ENCODE data around the gene NACA.
"Not testable (repeated sequence)": the region's sequence is repeated elsewhere in the genome, so short reads cannot be mapped to it uniquely, and the experiment has no call there.

Gene NACA

DNA sequence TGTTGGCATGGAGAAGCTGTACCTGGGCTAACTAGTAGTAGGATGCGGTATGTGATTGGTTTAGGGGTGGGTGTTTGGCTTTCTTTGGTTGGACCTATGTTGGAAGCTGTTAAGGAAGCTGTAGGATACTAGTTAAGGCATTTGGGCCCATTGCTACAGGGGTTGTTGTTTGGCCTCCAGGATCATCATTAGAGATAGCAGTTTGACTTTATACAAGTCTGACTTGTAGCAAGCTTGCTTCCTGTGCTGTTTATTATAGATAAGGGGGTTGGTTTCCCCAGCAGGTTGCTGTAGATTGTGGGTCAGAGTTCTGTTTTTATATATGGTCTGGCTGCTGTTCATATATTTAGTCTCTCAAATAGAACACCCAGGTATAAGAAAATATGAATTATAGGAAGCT lies 28.5 kb upstream of the NACA start:
- no peak for TF ChIP-seq JUND (IDR thresholded peaks at IDR 0.05; ENCODE audit: low read depth)
- no peak for DNase-seq (ENCODE audit: low read depth in 1 of 2, low spot score in 1 of 2)
- in situ Hi-C loops (cut with HindIII; ENCODE audit: low pct_unique_long_range_greater_than_20kb, low sequenced_read_pairs) = no loop called here

DNA sequence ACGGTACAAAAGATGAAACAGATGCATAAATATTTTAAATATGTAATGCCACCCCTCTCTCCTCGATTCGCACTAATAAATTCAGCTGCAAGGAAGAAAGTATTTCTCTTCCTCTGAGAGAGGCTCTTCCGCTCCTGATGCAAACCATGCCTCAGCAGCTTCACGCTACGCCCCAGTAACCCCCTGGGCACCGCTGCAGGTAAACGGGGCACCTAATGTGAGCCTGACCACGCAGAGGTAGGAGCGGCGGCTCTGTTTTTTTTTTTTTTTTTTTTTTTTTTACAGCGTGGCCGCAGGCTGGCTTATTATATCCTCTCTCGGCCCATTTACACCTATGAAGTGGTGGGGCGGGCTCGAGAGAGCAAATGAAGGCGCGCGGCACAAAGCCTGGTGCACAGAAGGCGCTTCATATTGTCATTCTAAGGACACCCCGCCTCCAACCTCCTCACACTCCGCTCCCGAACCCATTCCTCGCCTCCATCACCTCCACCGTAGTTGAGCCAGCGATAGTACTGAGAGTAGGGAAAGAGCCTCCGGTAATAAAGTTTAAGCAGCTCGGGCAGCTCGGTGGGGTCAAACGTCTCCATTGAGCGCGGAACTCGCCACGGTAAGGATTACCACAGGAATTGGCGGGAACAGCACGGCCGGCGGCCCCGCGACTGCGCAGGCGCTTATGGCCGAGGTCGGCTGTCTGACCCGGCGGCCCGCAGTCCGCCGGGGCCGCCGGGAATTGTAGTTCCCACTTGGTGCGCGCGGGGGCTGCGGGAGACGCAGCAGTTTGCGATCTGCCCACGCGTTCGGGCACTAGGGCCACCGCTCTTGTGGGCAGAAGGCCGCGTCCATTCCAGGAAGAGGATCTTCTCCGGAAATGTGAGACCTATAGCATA lies 26.9 kb upstream of the NACA start, which contains the start of gene PRIM1:
PRIM1 (minus strand) TSS at position 612 of the 887 bp plus-strand sequence; CDS start at position 587, 25 bp downstream.
- in situ Hi-C loops (cut with HindIII; ENCODE audit: low pct_unique_long_range_greater_than_20kb, low sequenced_read_pairs) = no loop called here
- no peak for TF ChIP-seq JUND (IDR thresholded peaks at IDR 0.05; ENCODE audit: low read depth)
- DNase-seq (ENCODE audit: low read depth in 1 of 2, low spot score in 1 of 2) = peak; percentile 89 to 91

- in situ Hi-C loops (cut with HindIII; ENCODE audit: low pct_unique_long_range_greater_than_20kb, low sequenced_read_pairs); DNase-seq (ENCODE audit: low read depth in 1 of 2, low spot score in 1 of 2): not testable (repeated sequence)
Measured at GRCh38 chr12:56750596-56750995, 25.5 kb upstream of the NACA start.

DNA sequence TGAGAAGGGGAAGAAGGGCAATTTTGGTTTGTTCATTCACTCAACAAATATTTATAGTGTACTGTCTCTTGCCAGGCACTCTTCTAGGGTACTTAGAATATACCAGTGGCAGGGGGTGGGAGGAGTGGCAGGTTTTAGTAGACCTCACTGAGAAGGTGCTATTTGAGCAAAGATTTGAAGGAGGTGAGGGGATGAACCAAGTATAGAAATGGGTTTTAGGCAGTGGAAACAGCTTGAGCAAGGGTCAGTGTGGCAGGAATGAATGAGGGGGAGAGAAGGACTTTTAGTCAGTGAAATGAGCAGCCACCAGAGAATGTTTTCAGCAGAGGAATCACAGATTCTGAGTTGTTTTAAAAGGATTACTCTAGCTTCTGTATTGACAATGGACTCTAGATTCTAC lies 24.8 kb upstream of the NACA start:
- no peak for DNase-seq (ENCODE audit: low read depth in 1 of 2, low spot score in 1 of 2)
- in situ Hi-C loops (cut with HindIII; ENCODE audit: low pct_unique_long_range_greater_than_20kb, low sequenced_read_pairs) = no loop called here
- no peak for TF ChIP-seq JUND (IDR thresholded peaks at IDR 0.05; ENCODE audit: low read depth)

DNA sequence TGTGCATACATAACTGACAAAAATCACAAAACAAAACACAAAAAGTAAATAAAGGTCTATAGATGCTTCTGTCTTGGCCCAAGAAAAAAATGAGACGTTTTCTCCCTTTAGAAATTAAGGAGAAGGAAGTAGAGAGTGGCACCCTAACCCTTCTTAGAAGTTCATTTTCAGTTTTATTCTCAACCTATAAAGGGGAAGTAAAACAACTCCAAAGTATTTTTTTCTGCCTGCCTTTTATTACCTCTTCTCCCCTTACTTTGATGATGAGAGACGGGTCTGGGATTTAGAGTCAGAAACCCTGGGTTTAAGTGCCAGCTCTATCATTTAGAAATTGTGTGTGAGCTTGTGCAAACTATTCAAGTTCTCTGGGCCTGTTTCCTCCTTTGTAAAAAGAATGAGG lies 24.3 kb upstream of the NACA start:
- in situ Hi-C loops (cut with HindIII; ENCODE audit: low pct_unique_long_range_greater_than_20kb, low sequenced_read_pairs) = no loop called here
- no peak for TF ChIP-seq JUND (IDR thresholded peaks at IDR 0.05; ENCODE audit: low read depth)
- DNase-seq (ENCODE audit: low read depth in 1 of 2, low spot score in 1 of 2) = no peak

DNA sequence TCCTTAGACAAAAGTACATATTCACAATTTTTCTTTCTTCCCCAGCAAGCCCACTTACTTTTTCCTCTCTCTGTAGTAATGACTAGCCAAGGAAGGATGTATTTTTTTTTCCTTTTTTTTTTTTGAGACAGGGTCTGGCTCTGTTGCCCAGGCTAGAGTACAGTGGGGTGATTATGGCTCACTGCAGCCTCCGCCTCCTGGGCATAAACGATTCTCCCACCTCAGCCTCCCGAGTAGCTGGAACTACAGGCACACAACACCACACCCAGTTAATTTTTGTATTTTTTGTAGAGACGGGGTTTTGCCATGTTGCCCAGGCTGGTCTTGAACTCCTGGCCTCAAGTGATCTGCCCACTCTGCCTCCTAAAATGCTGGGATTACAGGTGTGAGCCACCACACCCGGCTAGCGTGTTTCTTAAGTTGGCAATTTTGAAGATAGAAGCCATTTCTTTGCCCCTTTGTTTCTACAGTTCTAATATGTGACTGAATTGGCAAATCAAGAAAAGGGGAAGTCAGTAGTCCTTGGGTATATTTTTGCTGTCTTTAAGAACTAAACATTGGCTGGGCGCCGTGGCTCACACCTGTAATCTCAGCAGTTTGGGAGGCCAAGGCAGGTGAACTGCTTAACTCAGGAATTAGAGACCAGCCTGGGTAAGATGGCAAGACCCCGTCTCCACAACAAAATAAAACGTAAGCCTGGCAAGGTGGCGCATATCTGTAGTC lies 3.2 kb upstream of the NACA start:
- DNase-seq (ENCODE audit: low read depth in 1 of 2, low spot score in 1 of 2) = no peak
- TF ChIP-seq JUND (IDR thresholded peaks at IDR 0.05; ENCODE audit: low read depth) = no peak
- in situ Hi-C loops (cut with HindIII; ENCODE audit: low pct_unique_long_range_greater_than_20kb, low sequenced_read_pairs) = no loop called here

GRCh38 chr12:56726196-56726675 lies 1.1 kb upstream of the NACA start:
- DNase-seq (ENCODE audit: low read depth in 1 of 2, low spot score in 1 of 2); in situ Hi-C loops (cut with HindIII; ENCODE audit: low pct_unique_long_range_greater_than_20kb, low sequenced_read_pairs): not testable (repeated sequence)

DNA sequence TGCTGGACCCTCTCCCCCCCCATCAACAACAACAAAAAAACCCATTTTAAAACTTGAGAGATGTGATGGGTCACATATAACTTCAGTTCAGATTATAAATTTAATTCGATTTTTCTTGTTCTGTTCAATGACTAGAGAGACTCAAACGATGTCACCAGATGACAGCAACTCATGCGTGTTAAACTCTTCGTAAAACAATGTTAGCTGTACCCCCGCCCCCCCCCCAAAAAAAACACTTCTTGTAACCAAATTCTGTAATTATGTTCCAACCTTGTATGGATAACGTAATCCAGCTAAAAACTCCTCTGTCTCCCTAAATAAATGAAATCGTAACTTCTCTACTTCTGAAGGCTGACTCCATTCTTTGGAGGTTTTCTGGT lies 614 bp upstream of the NACA start:
- in situ Hi-C loops (cut with HindIII; ENCODE audit: low pct_unique_long_range_greater_than_20kb, low sequenced_read_pairs) = no loop called here
- no peak for DNase-seq (ENCODE audit: low read depth in 1 of 2, low spot score in 1 of 2)
- TF ChIP-seq JUND (IDR thresholded peaks at IDR 0.05; ENCODE audit: low read depth) = no peak

DNA sequence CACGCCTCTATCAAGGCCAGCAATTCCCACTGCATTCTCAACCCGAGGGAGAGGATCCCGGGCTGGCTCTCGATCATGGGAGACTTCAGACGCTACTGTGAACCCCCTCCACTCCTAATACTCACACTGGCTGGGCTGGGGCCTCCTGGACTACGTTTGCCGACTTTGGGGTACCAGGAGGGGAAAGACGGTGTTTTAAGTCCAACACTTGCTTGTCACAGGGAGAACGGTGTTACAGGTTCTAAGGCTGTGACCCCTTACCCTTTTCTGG lies 463 bp downstream of the NACA start:
- in situ Hi-C loops (cut with HindIII; ENCODE audit: low pct_unique_long_range_greater_than_20kb, low sequenced_read_pairs) = no loop called here
- no peak for TF ChIP-seq JUND (IDR thresholded peaks at IDR 0.05; ENCODE audit: low read depth)
- no peak for DNase-seq (ENCODE audit: low read depth in 1 of 2, low spot score in 1 of 2)

GRCh38 chr12:56723889-56724700 lies 1.0 kb downstream of the NACA start:
- DNase-seq (ENCODE audit: low read depth in 1 of 2, low spot score in 1 of 2) = peak in 1 of 2 experiments; percentile 64
- in situ Hi-C loops (cut with HindIII; ENCODE audit: low pct_unique_long_range_greater_than_20kb, low sequenced_read_pairs) = no loop called here
- TF ChIP-seq JUND (IDR thresholded peaks at IDR 0.05; ENCODE audit: low read depth) = no peak

DNA sequence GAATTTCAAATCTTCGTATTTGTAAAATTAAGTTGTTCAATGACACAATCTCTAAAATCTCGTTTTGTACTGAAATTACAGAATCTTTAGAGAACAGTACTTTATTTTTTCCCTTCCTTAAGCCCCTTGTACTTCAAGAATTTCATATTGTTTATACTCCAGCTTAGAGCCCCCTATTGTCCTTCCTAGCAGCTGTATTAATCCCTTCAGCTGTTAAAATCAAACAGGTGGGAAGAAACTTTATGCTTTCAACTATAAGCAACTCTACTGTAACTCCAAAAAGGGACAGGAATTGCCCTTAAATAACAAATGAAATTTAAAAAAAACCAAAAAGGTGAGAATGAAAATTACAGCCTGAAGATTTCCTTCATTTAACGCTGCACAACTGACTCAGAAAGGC lies 1.7 kb downstream of the NACA start:
- no peak for DNase-seq (ENCODE audit: low read depth in 1 of 2, low spot score in 1 of 2)
- in situ Hi-C loops (cut with HindIII; ENCODE audit: low pct_unique_long_range_greater_than_20kb, low sequenced_read_pairs) = no loop called here
- no peak for TF ChIP-seq JUND (IDR thresholded peaks at IDR 0.05; ENCODE audit: low read depth)

GRCh38 chr12:56722832-56723231 lies 2.3 kb downstream of the NACA start:
- no peak for TF ChIP-seq JUND (IDR thresholded peaks at IDR 0.05; ENCODE audit: low read depth)
- in situ Hi-C loops (cut with HindIII; ENCODE audit: low pct_unique_long_range_greater_than_20kb, low sequenced_read_pairs) = no loop called here
- DNase-seq (ENCODE audit: low read depth in 1 of 2, low spot score in 1 of 2) = peak in 1 of 2 experiments; percentile 72

DNA sequence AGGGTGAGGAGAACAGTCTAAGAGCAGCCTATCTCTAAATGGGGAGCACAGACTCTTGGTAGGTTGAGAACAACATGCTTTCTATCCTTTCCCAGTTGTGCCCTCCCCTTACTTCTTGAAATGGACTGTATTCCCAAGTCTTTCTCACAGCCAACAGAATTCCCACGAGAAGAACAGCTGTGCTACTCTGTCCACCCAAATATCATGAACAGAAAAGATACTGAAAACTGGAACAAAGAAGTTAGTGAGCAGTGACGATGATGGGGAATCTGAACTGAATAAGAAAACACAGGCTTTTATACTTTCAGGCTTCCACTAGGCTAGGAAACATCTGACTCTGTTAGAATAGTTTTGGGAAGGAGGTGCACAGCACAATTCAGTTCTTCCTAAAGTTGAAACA lies 3.4 kb downstream of the NACA start:
- in situ Hi-C loops (cut with HindIII; ENCODE audit: low pct_unique_long_range_greater_than_20kb, low sequenced_read_pairs) = no loop called here
- DNase-seq (ENCODE audit: low read depth in 1 of 2, low spot score in 1 of 2) = no peak
- peak; percentile 3; the same call in 1 of the 2 replicates for TF ChIP-seq JUND (IDR thresholded peaks at IDR 0.05; ENCODE audit: low read depth)
